GM23338 (cell line): ENCODE data around the gene TBK1. TPM values are rescaled to one million over a fixed set of nuclear protein-coding genes. Genes with fewer than 3 reads are reported as not detected.

ENCODE experiments used
- ATAC-seq: fragments of 200-7000 bp; cut with Tn5 transposase; 3 replicates; pipeline ENCODE4 v1.9.1; 2020
- DNase-seq: peaks from one replicate; pipeline ENCODE4 v3.0.0-alpha.2; 2015; ENCODE audit warnings: low spot score
- H2AFZ ChIP-seq: fragments of 200-600 bp; sonication (generic); 2 replicates; pipeline ENCODE4 v1.8.0; 2016; ENCODE audit warnings: antibody characterized with exemption, mild to moderate bottlenecking, moderate library complexity
- H3F3A ChIP-seq: fragments of 200-600 bp; sonication (generic); replicated peaks from 2 replicates; pipeline ENCODE4 v1.8.0; 2017; ENCODE audit warnings: antibody characterized with exemption, mixed run types, low read depth
- H3K27ac ChIP-seq: fragments of 200-600 bp; sonication (generic); 2 replicates; pipeline ENCODE4 v1.6.1; 2016; ENCODE audit warnings: low read depth
- H3K27me3 ChIP-seq: fragments of 200-600 bp; sonication (generic); 2 replicates; pipeline ENCODE4 v1.8.0; 2016; ENCODE audit warnings: mild to moderate bottlenecking, mixed run types, moderate library complexity; ENCODE audit not compliant: insufficient read depth
- H3K36me3 ChIP-seq: fragments of 200-600 bp; sonication (generic); 2 replicates; pipeline ENCODE4 v1.8.0; 2016; ENCODE audit warnings: mild to moderate bottlenecking; ENCODE audit not compliant: insufficient read depth
- H3K4me1 ChIP-seq: fragments of 200-600 bp; sonication (generic); 2 replicates; pipeline ENCODE4 v1.8.0; 2016; ENCODE audit warnings: mild to moderate bottlenecking, moderate library complexity; ENCODE audit not compliant: insufficient read depth
- H3K4me2 ChIP-seq: fragments of 200-600 bp; sonication (generic); 2 replicates; pipeline ENCODE4 v1.7.1; 2017; ENCODE audit warnings: mixed run types
- H3K4me3 ChIP-seq: fragments of 200-600 bp; sonication (generic); 2 replicates; pipeline ENCODE4 v1.6.1; 2016; ENCODE audit warnings: mixed run types
- H3K79me2 ChIP-seq: fragments of 200-600 bp; sonication (generic); replicated peaks from 2 replicates; pipeline ENCODE4 v1.8.0; 2017; ENCODE audit warnings: mild to moderate bottlenecking; ENCODE audit not compliant: insufficient read depth
- H3K9me2 ChIP-seq: fragments of 200-600 bp; sonication (generic); 2 replicates; pipeline ENCODE4 v1.8.0; 2017; ENCODE audit not compliant: insufficient read depth
- H4K20me1 ChIP-seq: fragments of 200-600 bp; sonication (generic); replicated peaks from 2 replicates; pipeline ENCODE4 v1.8.0; 2017; ENCODE audit warnings: mild to moderate bottlenecking; ENCODE audit not compliant: insufficient read depth
- H3K27ac Mint-ChIP-seq: 2 replicates; pipeline ENCODE4 v1.8.0; 2020; ENCODE audit warnings: inconsistent platforms, mild to moderate bottlenecking, moderate library complexity, mixed read lengths
- H3K27me3 Mint-ChIP-seq: 3 replicates; pipeline ENCODE4 v1.8.0; 2022; ENCODE audit warnings: low read depth, mild to moderate bottlenecking, moderate library complexity, mixed read lengths, inconsistent platforms; ENCODE audit not compliant: insufficient read depth, poor library complexity
- H3K36me3 Mint-ChIP-seq: 3 replicates; pipeline ENCODE4 v1.8.0; 2021; ENCODE audit warnings: low read depth, mild to moderate bottlenecking, inconsistent platforms, moderate library complexity, mixed read lengths
- H3K4me1 Mint-ChIP-seq: 3 replicates; pipeline ENCODE4 v1.8.0; 2020; ENCODE audit warnings: mild to moderate bottlenecking, inconsistent platforms, mixed read lengths
- H3K4me3 Mint-ChIP-seq: 3 replicates; pipeline ENCODE4 v1.8.0; 2021; ENCODE audit warnings: moderate library complexity, mild to moderate bottlenecking, inconsistent platforms, mixed read lengths
- H3K9me3 Mint-ChIP-seq: 3 replicates; pipeline ENCODE4 v1.8.0; 2020; ENCODE audit warnings: moderate library complexity, mild to moderate bottlenecking, inconsistent platforms, mixed read lengths
- CREB1 ChIP-seq: fragments of 250-450 bp; sonication (Bioruptor Pico); IDR thresholded peaks from 2 replicates; pipeline ENCODE4 v1.5.0; 2020; ENCODE audit warnings: low read depth, mild to moderate bottlenecking, moderate library complexity
- POLR2AphosphoS5 ChIP-seq: IDR thresholded peaks from 2 replicates; pipeline ENCODE4 v1.6.1; 2016; ENCODE audit warnings: antibody characterized with exemption, low read depth
- polyA plus RNA-seq: library from polyadenylated mRNA; unstranded; fragments of >200 nt; fragmentation: Nextera tagmentation; extraction: Ambion mirVana; gene quantifications from 2 replicates; pipeline ENCODE4 v1.2.1, GENCODE V29; 2016
- total RNA-seq: library from RNA; depleted of rRNA; stranded (reverse); fragments of >200 nt; shearing (Covaris generic); gene quantifications from 2 replicates; pipeline ENCODE4 v1.2.3, GENCODE V29; 2014
- TF ChIP-seq, protein P1 (sequence below), 2 experiments: fragments of 200-600 bp in 1 of 2; sonication (generic) in 1 of 2; conservative IDR thresholded peaks; 2 replicates each; pipeline versions ENCODE4 v1.5.1 to v1.6.1; 2016 to 2017; ENCODE audit warnings: antibody characterized with exemption in 2 of 2, low read depth in 2 of 2, mild to moderate bottlenecking in 2 of 2, moderate library complexity in 1 of 2
- TF ChIP-seq, protein P2 (sequence below): IDR thresholded peaks from 2 replicates; pipeline ENCODE4 v1.6.1; 2016; ENCODE audit warnings: antibody characterized with exemption

TBK1 gene
- total and polyA plus RNA-seq, 2 experiments from 2014 or later, result 21.7 to 29.9 TPM

DNA sequence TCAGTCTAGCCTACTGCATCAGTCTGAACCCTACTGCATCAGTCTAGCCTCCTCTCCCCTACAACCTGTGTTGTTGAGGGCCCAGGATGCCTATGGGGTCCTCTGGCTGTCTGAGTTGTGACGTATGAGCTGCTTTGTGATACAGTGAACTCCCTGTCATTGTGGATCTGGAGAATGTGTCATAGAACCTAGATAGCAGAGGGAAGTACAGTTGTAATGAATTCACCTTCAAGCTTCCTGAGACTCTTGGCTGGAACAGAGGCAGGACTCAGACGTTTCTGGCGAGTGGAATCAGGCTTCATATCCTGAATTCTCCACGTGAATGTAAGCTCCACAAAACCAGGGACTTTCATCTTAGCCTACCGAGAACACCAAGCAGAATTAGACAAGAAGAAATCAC, 17.0 kb downstream of the TBK1 start:
- H3K9me3 Mint-ChIP-seq, result no peaks in the 10 kb centered on the region
- Histone ChIP-seq H3K27me3 (no peaks in the 10 kb centered on the region), H3K4me2 (no peak overlapping the region), H3K27ac (no peak overlapping the region), H3K36me3 (peaks cover 31% of the 10 kb centered on the region), H2AFZ (no peak overlapping the region), H3K4me3 (no peak overlapping the region), H3F3A (no peaks in the 10 kb centered on the region), H3K79me2 (no peaks in the 10 kb centered on the region), H4K20me1 (peaks cover 3% of the 10 kb centered on the region; the same call in 1 of the 2 replicates), H3K9me2 (no peaks in the 10 kb centered on the region), H3K4me1 (no peaks in the 10 kb centered on the region)
- no peak for DNase-seq
- H3K4me3 Mint-ChIP-seq, result no peak overlapping the region
- no peak overlapping the region for H3K27ac Mint-ChIP-seq
- no peaks in the 10 kb centered on the region for H3K27me3 Mint-ChIP-seq
- peaks cover 71% of the 10 kb centered on the region for H3K36me3 Mint-ChIP-seq
- TF ChIP-seq, protein P1, sequence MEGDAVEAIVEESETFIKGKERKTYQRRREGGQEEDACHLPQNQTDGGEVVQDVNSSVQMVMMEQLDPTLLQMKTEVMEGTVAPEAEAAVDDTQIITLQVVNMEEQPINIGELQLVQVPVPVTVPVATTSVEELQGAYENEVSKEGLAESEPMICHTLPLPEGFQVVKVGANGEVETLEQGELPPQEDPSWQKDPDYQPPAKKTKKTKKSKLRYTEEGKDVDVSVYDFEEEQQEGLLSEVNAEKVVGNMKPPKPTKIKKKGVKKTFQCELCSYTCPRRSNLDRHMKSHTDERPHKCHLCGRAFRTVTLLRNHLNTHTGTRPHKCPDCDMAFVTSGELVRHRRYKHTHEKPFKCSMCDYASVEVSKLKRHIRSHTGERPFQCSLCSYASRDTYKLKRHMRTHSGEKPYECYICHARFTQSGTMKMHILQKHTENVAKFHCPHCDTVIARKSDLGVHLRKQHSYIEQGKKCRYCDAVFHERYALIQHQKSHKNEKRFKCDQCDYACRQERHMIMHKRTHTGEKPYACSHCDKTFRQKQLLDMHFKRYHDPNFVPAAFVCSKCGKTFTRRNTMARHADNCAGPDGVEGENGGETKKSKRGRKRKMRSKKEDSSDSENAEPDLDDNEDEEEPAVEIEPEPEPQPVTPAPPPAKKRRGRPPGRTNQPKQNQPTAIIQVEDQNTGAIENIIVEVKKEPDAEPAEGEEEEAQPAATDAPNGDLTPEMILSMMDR (conservative IDR thresholded peaks at IDR 0.05; ENCODE audit: low read depth in 2 of 2), result no peak
- TF ChIP-seq POLR2AphosphoS5, result no peak
- TF ChIP-seq, protein P2, sequence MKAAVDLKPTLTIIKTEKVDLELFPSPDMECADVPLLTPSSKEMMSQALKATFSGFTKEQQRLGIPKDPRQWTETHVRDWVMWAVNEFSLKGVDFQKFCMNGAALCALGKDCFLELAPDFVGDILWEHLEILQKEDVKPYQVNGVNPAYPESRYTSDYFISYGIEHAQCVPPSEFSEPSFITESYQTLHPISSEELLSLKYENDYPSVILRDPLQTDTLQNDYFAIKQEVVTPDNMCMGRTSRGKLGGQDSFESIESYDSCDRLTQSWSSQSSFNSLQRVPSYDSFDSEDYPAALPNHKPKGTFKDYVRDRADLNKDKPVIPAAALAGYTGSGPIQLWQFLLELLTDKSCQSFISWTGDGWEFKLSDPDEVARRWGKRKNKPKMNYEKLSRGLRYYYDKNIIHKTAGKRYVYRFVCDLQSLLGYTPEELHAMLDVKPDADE, result no peak
- H3K4me1 Mint-ChIP-seq, result no peaks in the 10 kb centered on the region
- no peak for ATAC-seq

DNA sequence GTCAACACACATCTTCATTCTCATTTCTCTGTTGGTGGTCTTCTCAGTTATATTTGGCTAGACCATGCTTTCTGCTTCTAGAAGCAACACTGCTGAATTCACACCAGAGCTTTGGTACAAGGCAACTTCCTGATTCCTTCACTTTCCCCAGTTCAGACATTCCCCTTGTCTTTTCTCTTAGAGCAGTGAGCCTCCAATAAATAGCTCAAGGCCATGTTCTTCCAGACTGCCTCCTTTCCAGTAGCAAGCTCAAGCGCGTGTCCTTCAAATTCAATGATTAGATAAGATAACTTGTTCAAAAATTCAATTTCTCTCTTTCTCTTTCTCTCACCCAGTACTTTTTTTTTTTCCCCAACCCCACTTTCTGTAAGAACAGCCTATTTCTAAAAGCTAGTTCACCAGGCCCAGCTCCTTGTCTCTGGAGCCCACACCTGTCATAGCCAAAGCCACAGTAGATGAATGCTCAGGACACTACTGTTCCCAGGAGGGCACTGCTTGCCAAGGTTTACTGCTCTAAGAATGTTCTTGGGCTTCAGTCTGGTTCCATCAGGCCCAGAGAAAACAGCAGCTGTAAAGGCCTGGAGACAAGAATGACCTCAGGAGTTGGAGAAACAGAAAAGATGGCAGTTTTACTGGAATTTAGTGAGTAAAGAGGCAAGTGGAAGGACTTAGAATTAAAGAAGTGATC, 17.7 kb downstream of the TBK1 start:
- Mint-ChIP-seq H3K27ac (no peak overlapping the region), H3K27me3 (no peaks in the 10 kb centered on the region), H3K4me3 (no peak overlapping the region), H3K9me3 (peaks cover 1% of the 10 kb centered on the region; the same call in 1 of the 3 replicates), H3K4me1 (no peaks in the 10 kb centered on the region), H3K36me3 (peaks cover 71% of the 10 kb centered on the region)
- no peak for DNase-seq
- H3K9me2 ChIP-seq, result no peaks in the 10 kb centered on the region
- H3K4me3 ChIP-seq, result no peak overlapping the region
- H3F3A ChIP-seq, result no peaks in the 10 kb centered on the region
- ATAC-seq, result no peak
- H3K27ac ChIP-seq, result no peak overlapping the region
- no peaks in the 10 kb centered on the region for H3K4me1 ChIP-seq
- peaks cover 31% of the 10 kb centered on the region for H3K36me3 ChIP-seq
- H3K79me2 ChIP-seq, result peaks cover under 1% of the 10 kb centered on the region; the same call in 1 of the 2 replicates
- H4K20me1 ChIP-seq, result peaks cover 3% of the 10 kb centered on the region; the same call in 1 of the 2 replicates
- no peak overlapping the region for H2AFZ ChIP-seq
- H3K27me3 ChIP-seq, result no peaks in the 10 kb centered on the region
- no peak overlapping the region for H3K4me2 ChIP-seq
- TF ChIP-seq CREB1 (CRISPR knock-in tag), result no peak
- TF ChIP-seq, protein P1 (conservative IDR thresholded peaks at IDR 0.05; ENCODE audit: low read depth in 2 of 2), result no peak
